HepG2 (cell line): ENCODE results near the gene C20orf144. TPM values are rescaled to one million over a fixed set of nuclear protein-coding genes. Genes with fewer than 3 reads are reported as not detected.
A peak's percentile ranks its signal among the peaks of the same experiment; 100 is the strongest.

Experiments used
- EHMT2 ChIP-seq: fragments of 200-600 bp; sonication (generic); IDR thresholded peaks from 2 replicates; pipeline ENCODE4 v1.7.0; 2017; ENCODE audit warnings: antibody characterized with exemption, low read depth, low read length, borderline replicate concordance
- ETV5 ChIP-seq: IDR thresholded peaks from 2 replicates; pipeline ENCODE4 v1.6.1; 2018; ENCODE audit warnings: missing biosample characterization, missing genetic modification reagents, inconsistent platforms, borderline replicate concordance
- KLF13 ChIP-seq: sonication (generic); formaldehyde crosslinking; IDR thresholded peaks from 2 replicates; pipeline ENCODE4 v1.4.0; 2020; ENCODE audit warnings: mild to moderate bottlenecking, missing genetic modification reagents
- MIXL1 ChIP-seq: IDR thresholded peaks from 2 replicates; pipeline ENCODE4 v1.6.1; 2016
- MLX ChIP-seq: IDR thresholded peaks from 2 replicates; pipeline ENCODE4 v1.6.1; 2016
- NFIC ChIP-seq: IDR thresholded peaks from 2 replicates; pipeline ENCODE4 v1.6.1; 2012; ENCODE audit warnings: mild to moderate bottlenecking, low read length, inconsistent platforms
- PAF1 ChIP-seq: IDR thresholded peaks from 2 replicates; pipeline ENCODE4 v1.6.1; 2016; ENCODE audit warnings: missing genetic modification reagents, missing compliant biosample characterization
- PAX8 ChIP-seq: sonication (generic); formaldehyde crosslinking; IDR thresholded peaks from 2 replicates; pipeline ENCODE4 v1.8.0; 2022; ENCODE audit warnings: mild to moderate bottlenecking, missing genetic modification reagents, borderline replicate concordance
- PRDM15 ChIP-seq: sonication (generic); formaldehyde crosslinking; IDR thresholded peaks from 2 replicates; pipeline ENCODE4 v1.4.0; 2020; ENCODE audit warnings: missing genetic modification reagents
- RFX3 ChIP-seq: IDR thresholded peaks from 2 replicates; pipeline ENCODE4 v1.6.1; 2016; ENCODE audit warnings: missing biosample characterization, missing genetic modification reagents
- SOX5 ChIP-seq: IDR thresholded peaks from 2 replicates; pipeline ENCODE4 v1.6.1; 2016; ENCODE audit warnings: borderline replicate concordance
- SP5 ChIP-seq: IDR thresholded peaks from 2 replicates; pipeline ENCODE4 v1.6.1; 2016; ENCODE audit warnings: low read depth, borderline replicate concordance
- ZC3H13 ChIP-seq: sonication (generic); formaldehyde crosslinking; IDR thresholded peaks from 2 replicates; pipeline ENCODE4 v1.8.1; 2023; ENCODE audit warnings: mild to moderate bottlenecking, missing genetic modification reagents, moderate library complexity
- ZNF10 ChIP-seq: sonication (generic); formaldehyde crosslinking; IDR thresholded peaks from 2 replicates; pipeline ENCODE4 v1.4.0; 2020; ENCODE audit warnings: mild to moderate bottlenecking, low read depth, missing genetic modification reagents, borderline replicate concordance
- ZNF160 ChIP-seq: sonication (generic); formaldehyde crosslinking; IDR thresholded peaks from 2 replicates; pipeline ENCODE4 v1.8.0; 2022; ENCODE audit warnings: mild to moderate bottlenecking, inconsistent platforms, missing genetic modification reagents
- ZNF235 ChIP-seq: sonication (generic); formaldehyde crosslinking; IDR thresholded peaks from 2 replicates; pipeline ENCODE4 v1.8.1; 2023; ENCODE audit warnings: mild to moderate bottlenecking, missing genetic modification reagents, borderline replicate concordance
- ZNF280B ChIP-seq: sonication (generic); formaldehyde crosslinking; IDR thresholded peaks from 2 replicates; pipeline ENCODE4 v1.5.0; 2020; ENCODE audit warnings: missing genetic modification reagents, mild to moderate bottlenecking, borderline replicate concordance
- polyA plus RNA-seq, 8 experiments: library from polyadenylated mRNA; depleted of rRNA in 3 of 8; stranded (reverse) in 7 of 8; unstranded in 1 of 8; fragments of >200 nt; fragmentation: Illumina TruSeq in 4 of 8; extraction: Trizol in 4 of 8; gene quantifications; 2 replicates each; pipeline versions ENCODE4 v1.2.1 to v1.2.3, GENCODE V29; 2011 to 2016; ENCODE audit warnings: low read depth in 4 of 8, missing spikeins in 1 of 8, mixed read lengths in 1 of 8; ENCODE audit not compliant: insufficient read depth in 1 of 8
- total RNA-seq, 5 experiments: library from RNA; depleted of rRNA; stranded (reverse); fragments of >200 nt; fragmentation: Illumina TruSeq; extraction: Trizol; gene quantifications; 2 replicates each; pipeline ENCODE4 v1.2.3, GENCODE V29; 2016; ENCODE audit warnings: low read depth in 1 of 5
- TF ChIP-seq, protein P1 (sequence below): sonication (generic); formaldehyde crosslinking; IDR thresholded peaks from 2 replicates; pipeline ENCODE4 v1.4.0; 2020; ENCODE audit warnings: mild to moderate bottlenecking, low read depth, missing genetic modification reagents
- TF ChIP-seq, protein P2 (sequence below): sonication (generic); formaldehyde crosslinking; IDR thresholded peaks from 2 replicates; pipeline ENCODE4 v1.4.0; 2020; ENCODE audit warnings: missing genetic modification reagents

C20orf144 gene
- total and polyA plus RNA-seq, 2 of the 13 experiments (the other 11 are each of a cell fraction or from before 2014, with no cell fraction given): 0.09 to 0.16 TPM

DNA sequence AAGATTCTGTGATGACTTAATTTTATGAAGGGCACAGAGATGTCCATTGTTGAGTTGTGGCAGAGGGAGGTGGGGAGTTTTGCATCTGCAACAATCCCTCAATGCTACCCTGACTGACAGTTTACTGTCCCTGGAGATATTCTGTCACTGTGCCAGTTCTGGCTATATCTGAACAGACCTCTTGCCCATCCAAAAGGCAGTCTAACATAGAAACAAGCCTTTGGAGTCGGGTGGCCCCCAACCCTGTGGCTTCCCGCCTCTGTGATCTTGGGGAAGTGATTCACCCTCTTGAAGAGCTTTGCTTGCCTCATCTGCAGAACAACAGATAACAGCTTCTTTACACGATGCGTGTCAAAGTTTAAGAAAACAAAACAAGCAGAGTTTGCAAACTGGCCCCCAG is 27.8 kb downstream of the C20orf144 start (continued):
- TF ChIP-seq ZNF160 (CRISPR knock-in tag) (no peak), EHMT2 (no peak), PRDM15 (CRISPR knock-in tag) (no peak), PAF1 (CRISPR knock-in tag) (no peak), KLF13 (CRISPR knock-in tag) (no peak), PAX8 (CRISPR knock-in tag) (no peak), ZC3H13 (CRISPR knock-in tag) (no peak), SOX5 (0 out of 2 replicates have a peak, but pooled peaks have one; percentile 41), SP5 (no peak), ZNF280B (no peak), NFIC (0 out of 2 replicates have a peak, but pooled peaks have one; percentile 58), MLX (peak; percentile 16; the same call in 1 of the 2 replicates), ETV5 (peak; percentile 73; the same call in 1 of the 2 replicates), ZNF10 (no peak), ZNF235 (CRISPR knock-in tag) (no peak), RFX3 (CRISPR knock-in tag) (no peak), MIXL1 (CRISPR knock-in tag) (no peak)
- TF ChIP-seq, protein P1, sequence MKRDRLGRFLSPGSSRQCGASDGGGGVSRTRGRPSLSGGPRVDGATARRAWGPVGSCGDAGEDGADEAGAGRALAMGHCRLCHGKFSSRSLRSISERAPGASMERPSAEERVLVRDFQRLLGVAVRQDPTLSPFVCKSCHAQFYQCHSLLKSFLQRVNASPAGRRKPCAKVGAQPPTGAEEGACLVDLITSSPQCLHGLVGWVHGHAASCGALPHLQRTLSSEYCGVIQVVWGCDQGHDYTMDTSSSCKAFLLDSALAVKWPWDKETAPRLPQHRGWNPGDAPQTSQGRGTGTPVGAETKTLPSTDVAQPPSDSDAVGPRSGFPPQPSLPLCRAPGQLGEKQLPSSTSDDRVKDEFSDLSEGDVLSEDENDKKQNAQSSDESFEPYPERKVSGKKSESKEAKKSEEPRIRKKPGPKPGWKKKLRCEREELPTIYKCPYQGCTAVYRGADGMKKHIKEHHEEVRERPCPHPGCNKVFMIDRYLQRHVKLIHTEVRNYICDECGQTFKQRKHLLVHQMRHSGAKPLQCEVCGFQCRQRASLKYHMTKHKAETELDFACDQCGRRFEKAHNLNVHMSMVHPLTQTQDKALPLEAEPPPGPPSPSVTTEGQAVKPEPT (CRISPR knock-in tag): no peak
- TF ChIP-seq, protein P2, sequence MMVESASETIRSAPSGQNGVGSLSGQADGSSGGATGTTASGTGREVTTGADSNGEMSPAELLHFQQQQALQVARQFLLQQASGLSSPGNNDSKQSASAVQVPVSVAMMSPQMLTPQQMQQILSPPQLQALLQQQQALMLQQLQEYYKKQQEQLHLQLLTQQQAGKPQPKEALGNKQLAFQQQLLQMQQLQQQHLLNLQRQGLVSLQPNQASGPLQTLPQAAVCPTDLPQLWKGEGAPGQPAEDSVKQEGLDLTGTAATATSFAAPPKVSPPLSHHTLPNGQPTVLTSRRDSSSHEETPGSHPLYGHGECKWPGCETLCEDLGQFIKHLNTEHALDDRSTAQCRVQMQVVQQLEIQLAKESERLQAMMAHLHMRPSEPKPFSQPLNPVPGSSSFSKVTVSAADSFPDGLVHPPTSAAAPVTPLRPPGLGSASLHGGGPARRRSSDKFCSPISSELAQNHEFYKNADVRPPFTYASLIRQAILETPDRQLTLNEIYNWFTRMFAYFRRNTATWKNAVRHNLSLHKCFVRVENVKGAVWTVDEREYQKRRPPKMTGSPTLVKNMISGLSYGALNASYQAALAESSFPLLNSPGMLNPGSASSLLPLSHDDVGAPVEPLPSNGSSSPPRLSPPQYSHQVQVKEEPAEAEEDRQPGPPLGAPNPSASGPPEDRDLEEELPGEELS (CRISPR knock-in tag): peak; percentile 67
